ENCODE measurements around the gene PNLDC1.

DNA sequence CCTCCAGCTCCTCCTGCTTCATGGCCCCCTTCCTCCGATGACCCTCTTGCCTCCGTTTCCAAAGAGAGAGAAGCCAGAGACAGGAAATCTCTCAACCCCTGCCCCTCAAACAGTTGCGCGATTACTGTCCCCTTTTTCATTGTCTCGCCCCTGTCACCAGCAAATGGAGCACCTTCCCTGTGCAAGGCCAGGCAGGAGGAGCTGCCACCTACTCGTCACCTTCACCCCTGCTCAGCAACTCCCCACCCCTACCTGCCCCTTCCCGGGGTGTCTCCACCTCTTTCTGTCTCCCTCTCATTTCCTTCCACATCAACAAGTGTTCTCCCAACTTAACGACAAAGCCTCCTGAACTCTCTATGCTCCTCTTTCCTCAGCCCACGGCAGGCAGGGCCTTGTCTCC, 13.7 kb downstream of the PNLDC1 start:
- no peak for TF ChIP-seq EZH2 (optimal IDR thresholded peaks at IDR 0.05; ENCODE audit: low read depth, low read length)
- TF ChIP-seq, protein P1, sequence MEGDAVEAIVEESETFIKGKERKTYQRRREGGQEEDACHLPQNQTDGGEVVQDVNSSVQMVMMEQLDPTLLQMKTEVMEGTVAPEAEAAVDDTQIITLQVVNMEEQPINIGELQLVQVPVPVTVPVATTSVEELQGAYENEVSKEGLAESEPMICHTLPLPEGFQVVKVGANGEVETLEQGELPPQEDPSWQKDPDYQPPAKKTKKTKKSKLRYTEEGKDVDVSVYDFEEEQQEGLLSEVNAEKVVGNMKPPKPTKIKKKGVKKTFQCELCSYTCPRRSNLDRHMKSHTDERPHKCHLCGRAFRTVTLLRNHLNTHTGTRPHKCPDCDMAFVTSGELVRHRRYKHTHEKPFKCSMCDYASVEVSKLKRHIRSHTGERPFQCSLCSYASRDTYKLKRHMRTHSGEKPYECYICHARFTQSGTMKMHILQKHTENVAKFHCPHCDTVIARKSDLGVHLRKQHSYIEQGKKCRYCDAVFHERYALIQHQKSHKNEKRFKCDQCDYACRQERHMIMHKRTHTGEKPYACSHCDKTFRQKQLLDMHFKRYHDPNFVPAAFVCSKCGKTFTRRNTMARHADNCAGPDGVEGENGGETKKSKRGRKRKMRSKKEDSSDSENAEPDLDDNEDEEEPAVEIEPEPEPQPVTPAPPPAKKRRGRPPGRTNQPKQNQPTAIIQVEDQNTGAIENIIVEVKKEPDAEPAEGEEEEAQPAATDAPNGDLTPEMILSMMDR (IDR thresholded peaks at IDR 0.05; ENCODE audit: low read length) = no peak

All from MM.1S (cell line).